Measurements from ENCODE around the gene FCMR. TPM values are rescaled to one million over a fixed set of nuclear protein-coding genes. Genes with fewer than 3 reads are reported as not detected.

The FCMR gene
- total RNA-seq, 1 donor from 2014 or later, result 1.3 TPM

GRCh38 chr1:206913766-206914537 is 7.8 kb downstream of the FCMR start:
- no peak for TF ChIP-seq CTCF (IDR thresholded peaks at IDR 0.05)
- H3K4me1 ChIP-seq, result peaks cover 0 to 10% of the 10 kb centered on the region in 2 donors
- no peak overlapping the region for H3K27ac ChIP-seq
- H3K4me3 ChIP-seq, result no peak overlapping the region
- no peak for DNase-seq (ENCODE audit: low spot score in 2 of 2)
- peaks cover 10% of the 10 kb centered on the region for H3K27me3 ChIP-seq
- H3K36me3 ChIP-seq, result no peaks in the 10 kb centered on the region
- H3K9me3 ChIP-seq, result no peaks in the 10 kb centered on the region
- intact Hi-C loops (cut with DNase I), result loop anchor here (5.0 to 10.0 kb wide), 5 partner anchors 141 to 437 kb away; partner anchors contain the start of genes EIF2D, PFKFB2 and YOD1

- Histone ChIP-seq H3K4me3 (no peak overlapping the region), H3K9me3 (no peaks in the 10 kb centered on the region), H3K27me3 (peaks cover 10% of the 10 kb centered on the region), H3K27ac (no peak overlapping the region), H3K4me1 (peaks cover 0 to 10% of the 10 kb centered on the region in 2 donors), H3K36me3 (no peaks in the 10 kb centered on the region)
- peak; percentile 72 to 82 (median 78) for TF ChIP-seq CTCF (IDR thresholded peaks at IDR 0.05)
- peak in 1 of 2 donors; percentile 79 for DNase-seq (ENCODE audit: low spot score in 2 of 2)
- intact Hi-C loops (cut with DNase I), result loop anchor here (1.0 to 10.0 kb wide), 6 partner anchors 142 to 435 kb away; partner anchors contain the start of genes DYRK3, EIF2D, PFKFB2 and YOD1
Measured at GRCh38 chr1:206912445-206913095, 9.2 kb downstream of the FCMR start.

- Histone ChIP-seq H3K4me1 (peaks cover 0 to 10% of the 10 kb centered on the region in 2 donors), H3K36me3 (no peaks in the 10 kb centered on the region), H3K9me3 (no peaks in the 10 kb centered on the region), H3K27ac (no peak overlapping the region), H3K4me3 (no peak overlapping the region), H3K27me3 (peaks cover 10% of the 10 kb centered on the region)
- peak; percentile 60 to 80 (median 66) for TF ChIP-seq CTCF (IDR thresholded peaks at IDR 0.05)
- DNase-seq (ENCODE audit: low spot score in 2 of 2), result no peak
- intact Hi-C loops (cut with DNase I), result loop anchor here (5.0 to 10.0 kb wide), 5 partner anchors 144 to 434 kb away; partner anchors contain the start of genes EIF2D, PFKFB2 and YOD1
Measured at GRCh38 chr1:206911064-206911663, 10.6 kb downstream of the FCMR start.

GRCh38 chr1:206909883-206910318 is 11.8 kb downstream of the FCMR start:
- peak overlapping the region; percentile 55 to 65 for H3K4me3 ChIP-seq
- no peaks in the 10 kb centered on the region for H3K9me3 ChIP-seq
- intact Hi-C loops (cut with DNase I), result loop anchor here (5.0 to 10.0 kb wide), 5 partner anchors 145 to 433 kb away; partner anchors contain the start of genes EIF2D, PFKFB2 and YOD1
- TF ChIP-seq CTCF (IDR thresholded peaks at IDR 0.05), result no peak
- no peaks in the 10 kb centered on the region for H3K36me3 ChIP-seq
- peaks cover 10% of the 10 kb centered on the region for H3K27me3 ChIP-seq
- H3K4me1 ChIP-seq, result peaks cover 0 to 10% of the 10 kb centered on the region in 2 donors
- H3K27ac ChIP-seq, result no peak overlapping the region
- no peak for DNase-seq (ENCODE audit: low spot score in 2 of 2)

GRCh38 chr1:206909161-206909882 is 12.4 kb downstream of the FCMR start:
- no peak for TF ChIP-seq CTCF (IDR thresholded peaks at IDR 0.05)
- DNase-seq (ENCODE audit: low spot score in 2 of 2), result no peak
- no peaks in the 10 kb centered on the region for H3K9me3 ChIP-seq
- peak overlapping the region; percentile 55 to 65 for H3K4me3 ChIP-seq
- intact Hi-C loops (cut with DNase I), result no loop called here
- peaks cover 0 to 10% of the 10 kb centered on the region in 2 donors for H3K4me1 ChIP-seq
- H3K36me3 ChIP-seq, result no peaks in the 10 kb centered on the region
- no peak overlapping the region for H3K27ac ChIP-seq
- H3K27me3 ChIP-seq, result peaks cover 10% of the 10 kb centered on the region
